DMS79 (cell line): Measurements from ENCODE around the gene FBXL2.
"Not testable (repeated sequence)": the region's sequence is repeated elsewhere in the genome, so short reads cannot be mapped to it uniquely, and the experiment has no call there.

Experiments used
- DNase-seq: peaks from one replicate; lab custom pipeline; 2025; lab: John Stamatoyannopoulos, UW

Gene FBXL2

GRCh38 chr3:33315826-33316225 is 38.6 kb downstream of the FBXL2 start:
- no peak for DNase-seq

GRCh38 chr3:33317963-33318709 is 40.9 kb downstream of the FBXL2 start:
- DNase-seq = no peak

GRCh38 chr3:33318710-33319380 is 41.6 kb downstream of the FBXL2 start:
- no peak for DNase-seq

GRCh38 chr3:33322412-33322811 is 45.2 kb downstream of the FBXL2 start:
- DNase-seq = no peak

GRCh38 chr3:33331414-33331813 is 54.2 kb downstream of the FBXL2 start:
- no peak for DNase-seq

GRCh38 chr3:33334364-33334763 is 57.1 kb downstream of the FBXL2 start:
- no peak for DNase-seq

- DNase-seq = not testable (repeated sequence)
These were observed 61.8 kb downstream of the FBXL2 start for GRCh38 chr3:33338936-33339465.

- DNase-seq = no peak
These were observed 62.5 kb downstream of the FBXL2 start for GRCh38 chr3:33339758-33340157.

GRCh38 chr3:33355611-33356010 is 78.4 kb downstream of the FBXL2 start:
- DNase-seq = no peak

- no peak for DNase-seq
These were observed 81.0 kb downstream of the FBXL2 start for GRCh38 chr3:33358172-33358781.

- DNase-seq = no peak
These were observed 83.0 kb downstream of the FBXL2 start for GRCh38 chr3:33360136-33360825.

GRCh38 chr3:33363113-33363800 is 86.0 kb downstream of the FBXL2 start:
- no peak for DNase-seq

- DNase-seq = no peak
These were observed 86.8 kb downstream of the FBXL2 start for GRCh38 chr3:33364060-33364459.

- DNase-seq = no peak
These were observed 87.4 kb downstream of the FBXL2 start for GRCh38 chr3:33364531-33365128.

- no peak for DNase-seq
These were observed 95.2 kb downstream of the FBXL2 start for GRCh38 chr3:33372218-33373081.

GRCh38 chr3:33373082-33373437 is 95.8 kb downstream of the FBXL2 start:
- no peak for DNase-seq

- DNase-seq = no peak
These were observed 100.2 kb downstream of the FBXL2 start for GRCh38 chr3:33377489-33377888.

- DNase-seq = no peak
These were observed 100.7 kb downstream of the FBXL2 start for GRCh38 chr3:33377931-33378330.

GRCh38 chr3:33380653-33381052 is 103.4 kb downstream of the FBXL2 start:
- no peak for DNase-seq

- no peak for DNase-seq
These were observed 106.7 kb downstream of the FBXL2 start for GRCh38 chr3:33383951-33384350.
